IPS-15b (cell line): Measurements from ENCODE around the gene PJA2.

Source experiments
- H3K27me3 ChIP-seq: one replicate; pipeline ENCODE4 v1.6.1; 2013; ENCODE audit warnings: low read length; ENCODE audit not compliant: control insufficient read depth, insufficient read depth
- H3K36me3 ChIP-seq: one replicate; pipeline ENCODE4 v1.6.1; 2013; ENCODE audit warnings: low read length; ENCODE audit not compliant: control insufficient read depth, insufficient read depth
- H3K4me1 ChIP-seq: one replicate; pipeline ENCODE4 v1.6.1; 2013; ENCODE audit warnings: mild to moderate bottlenecking, low read length; ENCODE audit not compliant: control insufficient read depth, insufficient read depth
- H3K4me3 ChIP-seq: one replicate; pipeline ENCODE4 v1.5.1; 2013; ENCODE audit warnings: low read depth, low read length
- H3K9ac ChIP-seq: one replicate; pipeline ENCODE4 v1.6.1; 2013; ENCODE audit warnings: low read depth, mild to moderate bottlenecking, low read length
- H3K9me3 ChIP-seq: one replicate; pipeline ENCODE4 v1.6.1; 2013; ENCODE audit warnings: mild to moderate bottlenecking, low read length; ENCODE audit not compliant: control insufficient read depth, insufficient read depth

The PJA2 gene

GRCh38 chr5:109406719-109407118, 3.1 kb downstream of the PJA2 start:
- H3K9ac ChIP-seq, result no peak overlapping the region
- no peaks in the 10 kb centered on the region for H3K9me3 ChIP-seq
- H3K27me3 ChIP-seq, result no peaks in the 10 kb centered on the region
- no peak overlapping the region for H3K4me3 ChIP-seq
- H3K36me3 ChIP-seq, result no peaks in the 10 kb centered on the region
- H3K4me1 ChIP-seq, result peaks cover 6% of the 10 kb centered on the region

- no peaks in the 10 kb centered on the region for H3K36me3 ChIP-seq
- H3K4me3 ChIP-seq, result no peak overlapping the region
- peaks cover 3% of the 10 kb centered on the region for H3K4me1 ChIP-seq
- no peaks in the 10 kb centered on the region for H3K27me3 ChIP-seq
- no peak overlapping the region for H3K9ac ChIP-seq
- H3K9me3 ChIP-seq, result no peaks in the 10 kb centered on the region
These were observed 5.3 kb downstream of the PJA2 start for GRCh38 chr5:109404428-109404960.

- Histone ChIP-seq H3K27me3 (no peaks in the 10 kb centered on the region), H3K4me1 (peaks cover 3% of the 10 kb centered on the region), H3K9ac (no peak overlapping the region), H3K9me3 (no peaks in the 10 kb centered on the region), H3K36me3 (no peaks in the 10 kb centered on the region), H3K4me3 (no peak overlapping the region)
These were observed 6.3 kb downstream of the PJA2 start for GRCh38 chr5:109403469-109403868.

GRCh38 chr5:109399092-109399759, 10.5 kb downstream of the PJA2 start:
- H3K9me3 ChIP-seq, result no peaks in the 10 kb centered on the region
- H3K4me1 ChIP-seq, result no peaks in the 10 kb centered on the region
- H3K4me3 ChIP-seq, result no peak overlapping the region
- H3K36me3 ChIP-seq, result no peaks in the 10 kb centered on the region
- H3K27me3 ChIP-seq, result no peaks in the 10 kb centered on the region
- H3K9ac ChIP-seq, result no peak overlapping the region

- Histone ChIP-seq H3K9ac (no peak overlapping the region), H3K36me3 (no peaks in the 10 kb centered on the region), H3K4me1 (no peaks in the 10 kb centered on the region), H3K27me3 (no peaks in the 10 kb centered on the region), H3K9me3 (no peaks in the 10 kb centered on the region), H3K4me3 (no peak overlapping the region)
These were observed 12.8 kb downstream of the PJA2 start for GRCh38 chr5:109396965-109397364.

- Histone ChIP-seq H3K36me3 (no peaks in the 10 kb centered on the region), H3K9me3 (no peaks in the 10 kb centered on the region), H3K27me3 (no peaks in the 10 kb centered on the region), H3K4me1 (no peaks in the 10 kb centered on the region), H3K4me3 (no peak overlapping the region), H3K9ac (no peak overlapping the region)
These were observed 15.0 kb downstream of the PJA2 start for GRCh38 chr5:109394806-109395205.

GRCh38 chr5:109390188-109390587, 19.6 kb downstream of the PJA2 start:
- no peak overlapping the region for H3K9ac ChIP-seq
- H3K27me3 ChIP-seq, result no peaks in the 10 kb centered on the region
- H3K4me1 ChIP-seq, result no peaks in the 10 kb centered on the region
- no peaks in the 10 kb centered on the region for H3K36me3 ChIP-seq
- no peaks in the 10 kb centered on the region for H3K9me3 ChIP-seq
- no peak overlapping the region for H3K4me3 ChIP-seq

GRCh38 chr5:109388407-109388806, 21.4 kb downstream of the PJA2 start:
- Histone ChIP-seq H3K9ac (no peak overlapping the region), H3K4me1 (no peaks in the 10 kb centered on the region), H3K9me3 (no peaks in the 10 kb centered on the region), H3K4me3 (no peak overlapping the region), H3K36me3 (no peaks in the 10 kb centered on the region), H3K27me3 (no peaks in the 10 kb centered on the region)

- H3K9me3 ChIP-seq, result no peaks in the 10 kb centered on the region
- no peaks in the 10 kb centered on the region for H3K27me3 ChIP-seq
- H3K36me3 ChIP-seq, result no peaks in the 10 kb centered on the region
- no peak overlapping the region for H3K9ac ChIP-seq
- no peak overlapping the region for H3K4me3 ChIP-seq
- H3K4me1 ChIP-seq, result no peaks in the 10 kb centered on the region
These were observed 22.3 kb downstream of the PJA2 start for GRCh38 chr5:109387408-109387974.

GRCh38 chr5:109378095-109378494, 31.7 kb downstream of the PJA2 start:
- no peak overlapping the region for H3K9ac ChIP-seq

GRCh38 chr5:109374625-109375024, 35.1 kb downstream of the PJA2 start:
- H3K9me3 ChIP-seq, result no peaks in the 10 kb centered on the region
- no peaks in the 10 kb centered on the region for H3K4me1 ChIP-seq
- H3K4me3 ChIP-seq, result no peak overlapping the region
- H3K27me3 ChIP-seq, result no peaks in the 10 kb centered on the region
- H3K36me3 ChIP-seq, result no peaks in the 10 kb centered on the region
- H3K9ac ChIP-seq, result no peak overlapping the region

More at GRCh38 chr5:109378095-109378494, 31.7 kb downstream of the PJA2 start:
- Histone ChIP-seq H3K4me1 (no peaks in the 10 kb centered on the region), H3K4me3 (no peak overlapping the region), H3K9me3 (no peaks in the 10 kb centered on the region), H3K36me3 (no peaks in the 10 kb centered on the region), H3K27me3 (no peaks in the 10 kb centered on the region)

- H3K4me1 ChIP-seq, result no peaks in the 10 kb centered on the region
These were observed 35.8 kb downstream of the PJA2 start for GRCh38 chr5:109373932-109374331.

More at GRCh38 chr5:109373932-109374331, 35.8 kb downstream of the PJA2 start:
- no peak overlapping the region for H3K9ac ChIP-seq
- H3K36me3 ChIP-seq, result no peaks in the 10 kb centered on the region
- no peaks in the 10 kb centered on the region for H3K9me3 ChIP-seq
- H3K27me3 ChIP-seq, result no peaks in the 10 kb centered on the region
- no peak overlapping the region for H3K4me3 ChIP-seq
